ENCODE data around the gene CHST8.

- TF ChIP-seq CTCF (IDR thresholded peaks at IDR 0.05) (no peak), POLR2AphosphoS5 (IDR thresholded peaks at IDR 0.05; ENCODE audit: insufficient read depth in 1 of 2, low read depth in 1 of 2) (no peak), POLR2A (IDR thresholded peaks at IDR 0.05) (no peak)
Measured at GRCh38 chr19:33622809-33623511, 1.2 kb downstream of the CHST8 start.
